Measurements from ENCODE around the gene KCTD15.
"Not testable (repeated sequence)": the region's sequence is repeated elsewhere in the genome, so short reads cannot be mapped to it uniquely, and the experiment has no call there.

The KCTD15 gene

GRCh38 chr19:33815380-33816340, 19.0 kb downstream of the KCTD15 start:
- no peak for DNase-seq

- no peak for DNase-seq
Measured at GRCh38 chr19:33818411-33818810, 21.7 kb downstream of the KCTD15 start.

DNA sequence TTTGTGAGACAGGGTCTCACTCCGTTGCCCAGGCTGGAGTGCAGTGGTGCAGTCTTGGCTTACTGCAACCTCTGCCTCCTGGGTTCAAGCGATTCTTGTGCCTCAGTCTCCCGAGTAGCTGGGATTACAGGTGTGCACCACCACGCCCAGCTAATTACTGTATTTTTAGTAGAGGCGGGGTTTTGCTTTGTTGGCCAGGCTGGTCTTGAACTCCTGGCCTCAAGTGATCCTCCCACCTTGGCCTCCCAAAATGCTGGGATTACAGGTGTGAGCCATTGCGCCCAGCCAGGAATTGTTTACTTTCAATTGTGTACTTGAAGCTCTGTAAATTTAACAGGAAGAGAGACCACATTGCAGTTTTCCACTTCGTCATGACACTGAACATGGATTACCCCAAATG, 22.4 kb downstream of the KCTD15 start:
- not testable (repeated sequence) for DNase-seq

DNA sequence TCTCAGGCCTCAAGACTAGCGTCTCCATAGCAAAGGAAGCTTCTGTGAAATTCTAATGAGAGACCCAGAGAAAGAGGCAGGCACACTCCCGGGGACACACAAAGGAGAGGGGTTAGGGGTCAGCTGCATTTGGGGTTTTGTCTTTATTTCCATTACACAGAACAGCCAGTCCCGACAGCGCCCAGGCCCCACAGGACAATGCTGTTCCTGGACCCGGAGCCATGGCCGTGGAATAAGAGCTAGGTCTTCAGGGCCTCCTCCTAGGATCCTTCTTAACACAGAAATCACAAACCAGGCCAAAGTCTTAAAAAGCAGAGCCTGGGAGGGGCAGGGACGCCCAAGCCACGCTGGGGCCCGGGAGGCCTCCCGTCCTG, 22.8 kb downstream of the KCTD15 start:
- DNase-seq = no peak

DNA sequence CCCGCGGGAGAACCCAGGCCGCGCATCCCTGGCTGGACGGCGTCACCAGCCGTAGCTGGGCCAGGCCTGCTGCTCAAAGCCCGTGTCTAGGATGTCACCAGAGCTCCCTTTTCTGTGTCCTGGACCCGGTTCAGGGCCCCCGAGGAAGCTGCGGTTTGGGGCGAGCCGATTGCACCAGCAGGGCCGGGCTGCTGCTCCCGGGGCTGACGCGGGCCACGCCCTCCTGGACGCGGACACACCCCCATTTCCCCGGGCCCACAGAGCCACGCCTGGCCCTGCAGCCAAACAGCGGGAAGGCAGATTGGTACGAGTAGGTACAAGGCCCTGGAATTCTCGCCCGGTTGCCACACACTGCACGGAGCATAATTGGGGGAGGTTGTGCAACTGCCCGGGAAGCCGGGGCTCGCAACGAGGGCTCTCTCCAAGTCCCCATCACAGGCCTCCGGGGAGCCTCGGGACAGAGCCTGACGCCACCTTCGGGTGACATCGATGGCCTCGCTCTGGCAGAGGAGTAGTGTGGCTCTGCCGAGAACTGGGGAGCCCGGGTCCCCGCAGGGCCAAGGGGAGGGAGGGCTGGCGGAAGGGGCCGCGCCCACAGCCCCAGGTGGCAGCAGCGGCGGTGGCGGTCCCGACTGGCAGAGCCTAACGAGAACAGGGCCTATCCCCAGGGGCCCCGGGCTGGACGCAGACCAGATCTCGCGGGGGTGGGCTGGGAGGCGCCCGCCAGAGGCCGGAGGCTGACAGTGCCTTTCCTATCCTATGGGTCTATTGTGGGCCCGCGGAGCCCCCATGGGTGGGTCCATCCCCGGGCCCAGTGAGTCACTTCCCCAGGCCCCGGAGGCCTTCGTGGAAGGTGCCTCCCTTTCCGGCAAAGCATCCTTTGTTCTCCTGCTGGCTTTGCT, 23.5 kb downstream of the KCTD15 start:
- peak; percentile 16 for DNase-seq

DNA sequence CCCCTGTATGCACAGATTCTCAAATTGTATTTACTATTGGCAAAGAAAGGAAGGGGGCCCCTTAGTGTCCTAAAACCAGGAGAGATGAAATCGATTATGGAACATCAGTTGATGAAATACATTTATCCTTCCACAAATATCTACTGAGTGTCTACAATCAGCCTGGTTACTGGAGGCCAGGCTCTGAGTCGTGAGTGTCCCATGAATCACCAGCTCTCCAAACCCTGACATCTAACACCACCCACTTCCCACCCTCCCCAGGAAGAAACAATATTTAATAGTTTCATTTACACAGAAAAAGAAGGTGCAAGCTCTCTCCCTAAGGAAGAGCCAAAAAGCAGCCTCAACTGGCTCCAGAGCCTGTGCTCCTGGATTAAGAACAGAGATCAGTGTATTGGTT, 25.2 kb downstream of the KCTD15 start:
- no peak for DNase-seq

DNA sequence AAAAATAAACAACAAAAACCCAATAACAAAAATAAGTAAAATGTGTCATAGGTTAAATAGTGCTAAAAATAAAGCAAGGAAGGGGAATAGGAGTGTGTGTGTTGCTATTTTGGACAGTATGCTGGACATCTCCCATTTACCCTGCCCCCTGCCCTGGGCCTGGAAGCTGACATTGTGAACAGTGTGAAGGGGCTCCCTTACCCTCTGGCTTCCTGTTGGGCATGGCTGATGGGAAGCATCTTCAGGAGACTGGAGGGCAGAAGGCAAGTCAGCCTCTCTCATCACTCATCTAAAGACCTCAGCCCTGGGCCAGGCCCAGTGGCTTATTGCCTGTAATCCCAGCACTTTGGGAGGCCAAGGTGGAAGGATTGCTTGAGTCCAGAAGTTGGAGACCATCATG, 26.7 kb downstream of the KCTD15 start:
- no peak for DNase-seq

GRCh38 chr19:33825556-33825955, 28.9 kb downstream of the KCTD15 start:
- no peak for DNase-seq

GRCh38 chr19:33826521-33826920, 29.9 kb downstream of the KCTD15 start:
- DNase-seq = no peak

DNA sequence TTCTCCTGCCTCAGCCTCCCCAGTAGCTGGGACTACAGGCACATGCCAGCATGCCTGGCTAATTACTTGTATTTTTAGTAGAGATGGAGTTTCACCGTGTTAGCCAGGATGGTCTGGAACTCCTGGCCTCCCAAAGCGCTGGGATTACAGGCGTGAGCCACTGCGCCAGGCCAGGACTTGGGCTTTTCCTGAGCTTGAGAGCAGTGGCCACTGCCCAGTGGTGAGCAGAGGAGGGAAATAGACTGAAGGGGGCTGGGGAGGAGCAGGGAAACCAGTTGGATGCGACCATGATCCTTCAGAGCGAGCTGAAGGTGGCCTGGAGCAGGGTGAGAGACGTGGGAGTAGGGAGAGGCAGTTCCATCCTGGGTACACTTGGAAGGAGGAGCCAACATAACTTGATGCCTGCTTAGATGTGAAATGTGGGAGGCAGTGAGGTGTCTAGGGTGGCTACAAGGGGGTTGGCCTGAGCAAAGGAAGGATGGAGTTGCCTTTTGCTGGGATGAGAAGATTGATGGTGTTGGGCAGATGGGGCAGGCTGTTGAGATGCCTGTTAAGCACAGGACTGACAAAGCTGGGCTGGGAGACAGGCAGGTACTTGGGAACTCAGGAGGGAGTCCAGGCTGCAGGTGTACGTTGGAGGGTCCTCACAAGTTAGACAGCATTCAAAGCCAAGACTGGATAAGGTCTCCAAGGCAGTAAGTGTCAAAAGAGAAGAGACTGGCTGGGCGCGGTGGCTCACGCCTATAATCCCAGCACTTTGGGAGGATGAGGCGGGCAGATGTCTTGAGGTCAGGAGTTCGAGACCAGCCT, 31.8 kb downstream of the KCTD15 start:
- DNase-seq = no peak

GRCh38 chr19:33830264-33830663, 33.6 kb downstream of the KCTD15 start:
- no peak for DNase-seq

GRCh38 chr19:33831825-33832224, 35.2 kb downstream of the KCTD15 start:
- no peak for DNase-seq

- DNase-seq = no peak
Measured at GRCh38 chr19:33832633-33833032, 36.0 kb downstream of the KCTD15 start.

DNA sequence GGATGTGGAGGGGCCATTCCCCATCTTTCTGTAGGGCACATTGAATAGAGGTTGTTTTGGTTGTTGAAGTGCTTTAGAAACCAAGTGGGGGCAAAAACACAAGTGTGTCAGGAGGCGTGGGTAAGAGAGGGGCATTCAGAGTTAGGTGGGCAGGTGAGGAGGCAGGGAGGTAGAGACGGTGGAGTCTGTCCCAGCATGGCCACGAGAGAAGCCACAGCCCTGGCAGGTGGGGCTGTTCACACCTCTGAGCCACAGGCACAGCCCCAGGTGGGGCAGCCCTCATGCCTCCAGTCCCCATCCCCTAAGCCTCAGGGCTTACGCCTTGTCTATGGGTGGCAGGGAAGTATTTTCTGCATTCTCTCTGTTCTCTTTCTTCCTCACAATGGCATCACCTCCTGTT, 43.7 kb downstream of the KCTD15 start:
- DNase-seq = no peak

DNA sequence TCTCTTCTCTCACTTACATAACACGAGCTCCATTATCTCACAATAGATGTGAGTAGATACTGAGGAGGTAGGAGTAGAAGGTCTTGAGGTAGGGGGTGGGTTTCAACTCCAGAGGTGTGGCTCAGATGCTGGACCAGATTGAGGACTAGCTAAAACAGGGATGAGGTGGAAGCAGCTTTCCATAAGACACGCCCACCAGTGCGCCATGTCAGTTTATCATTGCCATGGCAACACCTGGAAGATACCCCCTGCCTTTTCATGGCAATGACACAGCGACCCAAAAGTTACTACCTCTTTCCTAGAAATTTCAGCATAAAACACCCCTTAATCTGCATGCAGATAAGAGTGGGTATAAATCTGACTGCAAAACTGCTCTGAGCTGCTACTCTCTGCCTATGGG, 44.1 kb downstream of the KCTD15 start:
- DNase-seq = no peak

DNA sequence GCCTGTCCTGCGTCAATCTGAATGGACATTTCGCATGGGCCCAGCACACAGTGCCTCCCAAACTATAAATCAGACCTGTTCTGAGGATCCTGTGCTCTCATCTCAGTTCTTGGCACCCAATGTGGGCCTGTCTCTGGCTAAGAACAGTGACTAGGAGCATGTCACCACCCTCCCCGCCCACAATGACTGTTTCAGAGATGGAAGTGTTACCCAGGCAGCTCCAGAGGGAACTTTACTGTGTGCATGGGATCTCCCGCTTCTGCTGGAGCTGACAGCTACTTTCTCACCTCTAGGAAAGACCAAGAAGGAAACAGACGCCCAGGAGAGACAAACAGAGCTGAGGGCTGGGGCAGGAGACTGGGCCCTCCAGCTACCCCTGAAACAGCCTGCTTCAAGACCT, 45.0 kb downstream of the KCTD15 start:
- DNase-seq = no peak

- no peak for DNase-seq
Measured at GRCh38 chr19:33844478-33844877, 47.8 kb downstream of the KCTD15 start.

- DNase-seq = no peak
Measured at GRCh38 chr19:33845498-33845897, 48.8 kb downstream of the KCTD15 start.

DNA sequence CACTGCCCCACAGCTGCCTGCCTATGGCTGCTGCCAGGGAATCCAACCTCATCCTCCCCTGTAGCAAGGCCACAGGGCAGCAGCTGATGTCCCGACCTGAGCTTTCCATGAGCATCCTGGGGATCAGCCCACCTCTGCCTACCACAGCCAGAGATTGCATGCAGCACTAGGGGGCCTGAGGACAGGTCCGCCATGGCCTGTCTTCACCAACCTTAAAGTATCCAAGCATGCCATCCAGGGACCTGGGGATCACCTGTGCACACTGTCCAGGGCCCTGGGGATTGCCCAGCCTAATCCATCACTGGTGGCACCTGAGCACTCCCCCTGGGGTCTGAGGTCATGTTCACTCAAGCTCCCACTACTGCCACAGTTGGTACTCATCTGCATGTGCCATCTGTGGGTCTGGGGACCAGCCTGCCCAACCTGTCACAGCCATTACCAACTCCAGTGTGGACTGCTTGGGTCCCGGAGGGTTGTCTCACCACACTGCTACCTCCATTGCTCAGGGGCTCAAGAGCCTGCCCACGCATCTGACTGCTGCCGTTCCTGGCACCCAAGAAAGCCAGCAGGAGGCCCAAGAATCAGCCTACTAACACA, 53.0 kb downstream of the KCTD15 start:
- DNase-seq = no peak

DNA sequence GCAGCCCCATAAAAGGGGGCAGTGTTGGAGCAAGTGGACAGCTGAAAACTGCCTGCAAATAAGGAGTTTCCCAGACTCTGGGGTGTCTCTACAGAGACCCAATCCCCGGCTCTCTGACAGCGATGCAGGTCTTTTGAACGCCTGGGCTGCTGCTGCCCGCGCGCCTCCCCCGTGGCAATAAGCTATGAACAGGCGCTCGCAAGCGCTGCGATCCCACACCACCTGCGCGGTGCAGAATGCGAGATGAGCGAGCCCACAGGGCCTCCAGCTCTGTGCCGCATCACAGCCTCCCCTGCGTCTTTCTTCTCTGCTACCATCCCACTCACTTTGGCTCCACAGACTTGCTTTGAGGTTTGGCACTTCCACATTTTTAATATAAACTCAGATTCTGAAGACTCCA, 62.3 kb downstream of the KCTD15 start:
- DNase-seq = no peak

GRCh38 chr19:33860312-33861090, 63.8 kb downstream of the KCTD15 start:
- DNase-seq = no peak

DNA sequence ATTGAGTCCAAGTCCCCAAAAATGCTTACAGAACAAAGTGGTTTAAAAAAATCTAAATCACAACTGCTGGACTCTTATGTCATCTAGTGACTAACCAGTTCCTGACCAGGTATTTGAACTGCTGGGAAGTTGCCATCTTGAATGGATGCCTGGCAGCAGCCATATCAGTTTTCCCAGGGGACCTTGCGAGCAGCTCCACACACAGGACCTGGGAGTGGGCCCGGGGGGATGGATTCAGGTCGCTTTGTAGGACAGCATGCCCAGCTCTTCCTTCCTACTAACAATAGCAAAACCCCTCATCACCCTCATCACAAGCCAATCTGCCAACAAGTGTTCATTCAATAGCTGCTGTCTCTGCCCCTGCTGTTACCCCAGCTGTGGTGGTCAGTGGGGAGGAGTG, 65.3 kb downstream of the KCTD15 start:
- DNase-seq = no peak
